SU-DHL-6 (cell line): Measurements from ENCODE around the gene GARIN5B.

Source experiments
- H2AFZ ChIP-seq: fragments of 200-600 bp; sonication (generic); 2 replicates; pipeline ENCODE4 v1.6.1; 2014; ENCODE audit warnings: low read depth, mild to moderate bottlenecking, moderate library complexity, mixed read lengths, antibody characterized with exemption, low read length; ENCODE audit not compliant: severe bottlenecking
- H3F3A ChIP-seq: fragments of 200-600 bp; shearing (Covaris generic); 2 replicates; pipeline ENCODE4 v1.6.0; 2016; ENCODE audit warnings: antibody characterized with exemption, mild to moderate bottlenecking; ENCODE audit not compliant: insufficient read depth
- H3K27ac ChIP-seq: fragments of 200-600 bp; sonication (generic); 2 replicates; pipeline ENCODE4 v1.5.1; 2016; ENCODE audit warnings: low read depth, mild to moderate bottlenecking, low read length, moderate library complexity, mixed read lengths
- H3K27me3 ChIP-seq: fragments of 200-600 bp; sonication (generic), shearing (Covaris generic); 2 replicates; pipeline ENCODE4 v1.6.0; 2014; ENCODE audit warnings: mild to moderate bottlenecking, low read length
- H3K36me3 ChIP-seq: fragments of 200-600 bp; sonication (generic); 2 replicates; pipeline ENCODE4 v1.6.1; 2014; ENCODE audit warnings: mild to moderate bottlenecking, low read length, mixed read lengths
- H3K4me2 ChIP-seq: fragments of 300-600, 200-600 bp; shearing (Covaris generic), sonication (generic); 2 replicates; pipeline ENCODE4 v1.6.0; 2014; ENCODE audit warnings: low read length, low read depth, mild to moderate bottlenecking; ENCODE audit not compliant: poor library complexity, severe bottlenecking
- H3K4me3 ChIP-seq: fragments of 200-600 bp; sonication (generic); 2 replicates; pipeline ENCODE4 v1.5.1; 2014; ENCODE audit warnings: antibody characterized with exemption, low read length, mild to moderate bottlenecking, mixed read lengths; ENCODE audit not compliant: insufficient read depth, poor library complexity, severe bottlenecking
- H3K79me2 ChIP-seq: fragments of 200-600 bp; sonication (generic); 2 replicates; pipeline ENCODE4 v1.6.1; 2014; ENCODE audit warnings: mild to moderate bottlenecking, low read length, moderate library complexity; ENCODE audit not compliant: insufficient read depth
- H3K9ac ChIP-seq: fragments of 200-600 bp; sonication (generic); 2 replicates; pipeline ENCODE4 v1.7.0; 2014; ENCODE audit warnings: mild to moderate bottlenecking, low read length
- H3K9me2 ChIP-seq: fragments of 200-600 bp; sonication (generic); replicated peaks from 2 replicates; pipeline ENCODE4 v1.6.1; 2014; ENCODE audit warnings: low read length; ENCODE audit not compliant: insufficient read depth
- H3K9me3 ChIP-seq: fragments of 200-600 bp; sonication (generic); 2 replicates; pipeline ENCODE4 v1.6.1; 2014; ENCODE audit warnings: low read length, mixed read lengths; ENCODE audit not compliant: insufficient read depth
- H4K20me1 ChIP-seq: fragments of 200-600 bp; sonication (generic); 2 replicates; pipeline ENCODE4 v1.6.1; 2014; ENCODE audit warnings: low read depth, mild to moderate bottlenecking, antibody characterized with exemption, low read length, moderate library complexity, mixed read lengths
- EZH2phosphoT487 ChIP-seq: fragments of 200-600 bp; sonication (generic), shearing (Covaris generic); conservative IDR thresholded peaks from 2 replicates; pipeline ENCODE4 v1.6.1; 2018; ENCODE audit warnings: mild to moderate bottlenecking, antibody characterized with exemption, low read length, moderate library complexity, mixed read lengths
- TF ChIP-seq, protein P1 (sequence below): fragments of 200-600 bp; sonication (generic); IDR thresholded peaks from one replicate; pipeline ENCODE4 v1.5.1; 2017; ENCODE audit warnings: antibody characterized with exemption, mild to moderate bottlenecking, low read length, moderate library complexity; ENCODE audit not compliant: insufficient read depth, poor library complexity, severe bottlenecking

The GARIN5B gene

DNA sequence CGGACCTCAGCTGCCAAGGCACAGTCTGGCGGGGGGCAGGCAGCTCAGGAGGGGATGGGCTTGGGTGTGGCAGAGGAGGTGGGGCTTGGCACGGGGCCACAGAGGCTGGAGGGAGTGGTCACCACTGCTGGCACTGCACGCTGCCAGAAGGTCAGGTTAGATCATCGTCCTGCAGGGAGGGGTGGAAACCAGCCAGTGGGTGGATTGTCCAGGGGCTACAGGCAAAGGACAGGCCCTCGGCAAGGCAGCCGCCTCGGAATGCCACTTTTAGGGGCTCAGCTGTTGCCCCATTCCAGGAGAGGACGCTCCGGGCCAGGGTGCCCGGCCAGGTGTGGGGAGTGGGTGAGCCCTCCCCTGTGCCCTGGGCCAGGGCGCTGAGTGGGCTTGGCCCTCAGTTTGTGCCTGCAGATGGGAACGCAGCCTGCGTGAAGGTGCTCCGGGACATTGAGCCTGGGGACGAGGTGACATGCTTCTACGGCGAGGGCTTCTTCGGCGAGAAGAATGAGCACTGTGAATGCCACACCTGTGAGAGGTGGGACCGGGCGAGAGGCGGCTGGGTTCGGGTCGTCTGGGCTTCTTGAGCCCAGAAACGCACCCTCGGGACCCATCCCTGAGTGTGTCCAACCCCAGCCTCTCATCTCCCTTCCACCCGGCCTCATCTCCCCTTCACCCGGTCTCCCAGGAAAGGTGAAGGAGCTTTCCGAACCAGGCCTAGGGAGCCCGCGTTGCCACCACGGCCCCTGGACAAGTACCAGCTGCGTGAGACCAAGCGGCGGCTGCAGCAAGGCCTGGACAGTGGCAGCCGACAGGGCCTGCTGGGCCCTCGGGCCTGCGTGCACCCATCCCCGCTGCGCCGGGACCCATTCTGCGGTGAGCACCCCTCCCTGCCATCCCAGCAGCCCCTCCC is 17.0 kb downstream of the GARIN5B start:
- Histone ChIP-seq H3K27ac (no peak overlapping the region), H3K9me2 (no peaks in the 10 kb centered on the region), H3K27me3 (no peaks in the 10 kb centered on the region), H3K36me3 (no peaks in the 10 kb centered on the region), H3F3A (no peaks in the 10 kb centered on the region), H3K9ac (no peak overlapping the region), H4K20me1 (no peaks in the 10 kb centered on the region), H2AFZ (no peak overlapping the region), H3K4me2 (no peak overlapping the region), H3K9me3 (no peaks in the 10 kb centered on the region), H3K79me2 (no peaks in the 10 kb centered on the region), H3K4me3 (no peak overlapping the region)
- TF ChIP-seq EZH2phosphoT487: no peak
- TF ChIP-seq, protein P1, sequence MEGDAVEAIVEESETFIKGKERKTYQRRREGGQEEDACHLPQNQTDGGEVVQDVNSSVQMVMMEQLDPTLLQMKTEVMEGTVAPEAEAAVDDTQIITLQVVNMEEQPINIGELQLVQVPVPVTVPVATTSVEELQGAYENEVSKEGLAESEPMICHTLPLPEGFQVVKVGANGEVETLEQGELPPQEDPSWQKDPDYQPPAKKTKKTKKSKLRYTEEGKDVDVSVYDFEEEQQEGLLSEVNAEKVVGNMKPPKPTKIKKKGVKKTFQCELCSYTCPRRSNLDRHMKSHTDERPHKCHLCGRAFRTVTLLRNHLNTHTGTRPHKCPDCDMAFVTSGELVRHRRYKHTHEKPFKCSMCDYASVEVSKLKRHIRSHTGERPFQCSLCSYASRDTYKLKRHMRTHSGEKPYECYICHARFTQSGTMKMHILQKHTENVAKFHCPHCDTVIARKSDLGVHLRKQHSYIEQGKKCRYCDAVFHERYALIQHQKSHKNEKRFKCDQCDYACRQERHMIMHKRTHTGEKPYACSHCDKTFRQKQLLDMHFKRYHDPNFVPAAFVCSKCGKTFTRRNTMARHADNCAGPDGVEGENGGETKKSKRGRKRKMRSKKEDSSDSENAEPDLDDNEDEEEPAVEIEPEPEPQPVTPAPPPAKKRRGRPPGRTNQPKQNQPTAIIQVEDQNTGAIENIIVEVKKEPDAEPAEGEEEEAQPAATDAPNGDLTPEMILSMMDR: no peak

DNA sequence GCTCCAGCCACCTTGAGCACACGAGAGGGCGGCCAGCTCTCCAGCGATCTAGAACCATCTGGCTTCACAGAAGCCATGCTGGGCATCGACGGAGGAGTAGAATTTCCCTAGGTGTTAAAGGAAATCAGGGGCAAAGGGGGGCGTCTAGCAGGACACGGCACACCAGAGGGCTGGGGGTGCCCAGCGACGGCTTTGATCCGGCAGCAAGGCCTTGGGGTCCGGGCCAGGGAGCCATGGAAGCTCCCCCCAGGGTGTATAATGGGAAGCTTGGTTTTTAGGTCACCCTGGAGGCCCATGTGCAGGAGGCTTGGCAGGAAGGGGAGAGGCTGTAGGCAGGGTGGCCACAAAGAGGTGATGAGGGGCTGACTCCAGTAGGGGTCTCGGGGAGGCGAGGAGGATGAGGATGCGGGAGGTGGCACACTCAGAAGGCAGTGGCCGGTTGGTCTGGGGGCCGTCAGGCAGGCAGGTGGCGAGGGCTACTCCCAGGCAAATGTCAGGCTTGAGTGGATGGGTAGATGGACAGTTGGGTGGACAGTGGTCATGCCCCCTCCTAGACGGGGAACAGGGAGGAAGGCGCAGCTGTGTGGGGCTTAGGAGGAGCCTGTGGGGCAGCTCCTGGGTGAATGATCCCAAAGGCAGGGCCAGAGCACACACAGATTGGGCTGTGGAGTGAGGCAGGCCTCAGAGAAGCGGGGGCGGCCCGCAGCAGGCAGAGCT is 17.8 kb downstream of the GARIN5B start:
- no peak overlapping the region for H2AFZ ChIP-seq
- no peak overlapping the region for H3K4me3 ChIP-seq
- no peaks in the 10 kb centered on the region for H4K20me1 ChIP-seq
- no peaks in the 10 kb centered on the region for H3F3A ChIP-seq
- no peak overlapping the region for H3K9ac ChIP-seq
- 0 out of 2 replicates have a peak, but pooled peaks cover 6% of the 10 kb centered on the region for H3K79me2 ChIP-seq
- no peaks in the 10 kb centered on the region for H3K27me3 ChIP-seq
- no peak overlapping the region for H3K27ac ChIP-seq
- TF ChIP-seq, protein P1: no peak
- no peak for TF ChIP-seq EZH2phosphoT487
- H3K9me2 ChIP-seq: no peaks in the 10 kb centered on the region
- no peaks in the 10 kb centered on the region for H3K36me3 ChIP-seq
- H3K9me3 ChIP-seq: no peaks in the 10 kb centered on the region
- no peak overlapping the region for H3K4me2 ChIP-seq

DNA sequence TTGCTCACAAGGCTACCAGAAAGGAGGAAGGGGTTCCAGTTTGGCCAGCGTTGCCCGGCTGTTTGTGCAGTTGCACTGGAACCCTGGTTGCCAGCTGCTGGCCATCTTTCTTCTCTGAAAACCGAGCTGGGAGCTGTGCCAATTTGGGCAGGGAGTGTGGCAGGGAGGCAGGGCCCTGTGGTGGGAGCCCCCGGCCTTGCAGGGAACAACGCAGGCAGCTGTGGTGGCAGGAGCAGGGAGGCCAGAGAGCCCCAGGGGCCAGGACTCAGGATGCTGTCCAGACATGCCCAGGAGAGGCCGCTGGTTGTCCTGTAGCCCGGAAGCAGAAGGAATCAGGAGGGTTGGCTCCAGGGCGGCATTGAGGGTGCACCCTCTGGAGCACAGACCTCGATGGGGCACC is 18.6 kb downstream of the GARIN5B start:
- 0 out of 2 replicates have a peak, but pooled peaks cover 8% of the 10 kb centered on the region for H3K79me2 ChIP-seq
- H3K27ac ChIP-seq: no peak overlapping the region
- no peaks in the 10 kb centered on the region for H3F3A ChIP-seq
- H3K36me3 ChIP-seq: no peaks in the 10 kb centered on the region
- no peaks in the 10 kb centered on the region for H3K27me3 ChIP-seq
- no peak overlapping the region for H3K4me2 ChIP-seq
- no peak overlapping the region for H3K4me3 ChIP-seq
- H2AFZ ChIP-seq: no peak overlapping the region
- no peaks in the 10 kb centered on the region for H3K9me2 ChIP-seq
- no peaks in the 10 kb centered on the region for H3K9me3 ChIP-seq
- TF ChIP-seq, protein P1: no peak
- no peak for TF ChIP-seq EZH2phosphoT487
- H4K20me1 ChIP-seq: no peaks in the 10 kb centered on the region
- no peak overlapping the region for H3K9ac ChIP-seq
